ENCODE results near the gene CLCNKA.

DNA sequence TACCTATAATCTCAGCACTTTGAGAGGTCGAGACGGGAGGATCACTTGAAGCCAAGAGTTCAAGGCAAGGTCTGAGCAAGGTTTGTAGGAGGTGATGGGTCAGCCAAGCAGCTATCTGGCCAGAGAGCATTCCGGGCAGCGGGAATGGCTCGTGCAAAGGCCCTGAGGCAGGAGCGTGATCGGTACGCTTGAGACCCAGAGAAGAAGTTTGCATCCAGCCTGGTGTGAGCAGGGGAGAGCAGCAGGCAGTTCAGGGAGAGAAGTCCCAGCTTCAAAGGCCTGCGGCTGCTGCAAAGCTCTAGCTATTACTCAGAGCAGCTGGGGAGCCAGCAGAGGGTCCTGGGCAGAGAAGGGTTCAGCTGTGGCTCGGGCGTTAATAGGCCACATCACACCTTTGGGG, 22.9 kb upstream of the CLCNKA start:
- TF ChIP-seq SIN3A (IDR thresholded peaks at IDR 0.05; ENCODE audit: borderline replicate concordance, insufficient read depth, low read length) (no peak), TAF1 (IDR thresholded peaks at IDR 0.05; ENCODE audit: borderline replicate concordance, insufficient read depth, low read length) (no peak), POLR2AphosphoS5 (IDR thresholded peaks at IDR 0.05; ENCODE audit: low read depth, low read length) (no peak), FOXP2 (optimal IDR thresholded peaks at IDR 0.05; ENCODE audit: borderline replicate concordance, extremely low read depth, extremely low read length, insufficient read depth) (no peak)
- TF ChIP-seq, protein P1, sequence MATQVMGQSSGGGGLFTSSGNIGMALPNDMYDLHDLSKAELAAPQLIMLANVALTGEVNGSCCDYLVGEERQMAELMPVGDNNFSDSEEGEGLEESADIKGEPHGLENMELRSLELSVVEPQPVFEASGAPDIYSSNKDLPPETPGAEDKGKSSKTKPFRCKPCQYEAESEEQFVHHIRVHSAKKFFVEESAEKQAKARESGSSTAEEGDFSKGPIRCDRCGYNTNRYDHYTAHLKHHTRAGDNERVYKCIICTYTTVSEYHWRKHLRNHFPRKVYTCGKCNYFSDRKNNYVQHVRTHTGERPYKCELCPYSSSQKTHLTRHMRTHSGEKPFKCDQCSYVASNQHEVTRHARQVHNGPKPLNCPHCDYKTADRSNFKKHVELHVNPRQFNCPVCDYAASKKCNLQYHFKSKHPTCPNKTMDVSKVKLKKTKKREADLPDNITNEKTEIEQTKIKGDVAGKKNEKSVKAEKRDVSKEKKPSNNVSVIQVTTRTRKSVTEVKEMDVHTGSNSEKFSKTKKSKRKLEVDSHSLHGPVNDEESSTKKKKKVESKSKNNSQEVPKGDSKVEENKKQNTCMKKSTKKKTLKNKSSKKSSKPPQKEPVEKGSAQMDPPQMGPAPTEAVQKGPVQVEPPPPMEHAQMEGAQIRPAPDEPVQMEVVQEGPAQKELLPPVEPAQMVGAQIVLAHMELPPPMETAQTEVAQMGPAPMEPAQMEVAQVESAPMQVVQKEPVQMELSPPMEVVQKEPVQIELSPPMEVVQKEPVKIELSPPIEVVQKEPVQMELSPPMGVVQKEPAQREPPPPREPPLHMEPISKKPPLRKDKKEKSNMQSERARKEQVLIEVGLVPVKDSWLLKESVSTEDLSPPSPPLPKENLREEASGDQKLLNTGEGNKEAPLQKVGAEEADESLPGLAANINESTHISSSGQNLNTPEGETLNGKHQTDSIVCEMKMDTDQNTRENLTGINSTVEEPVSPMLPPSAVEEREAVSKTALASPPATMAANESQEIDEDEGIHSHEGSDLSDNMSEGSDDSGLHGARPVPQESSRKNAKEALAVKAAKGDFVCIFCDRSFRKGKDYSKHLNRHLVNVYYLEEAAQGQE (IDR thresholded peaks at IDR 0.05; ENCODE audit: insufficient read depth in 1 of 2, low read depth in 2 of 2, low read length in 2 of 2): no peak
